ENCODE results near the gene GPC3. TPM values are rescaled to one million over a fixed set of nuclear protein-coding genes. Genes with fewer than 3 reads are reported as not detected.

Gene GPC3
- total RNA-seq, 4 donors from 2014 or later, result 4.9 to 10.9 (median 9.2) TPM

DNA sequence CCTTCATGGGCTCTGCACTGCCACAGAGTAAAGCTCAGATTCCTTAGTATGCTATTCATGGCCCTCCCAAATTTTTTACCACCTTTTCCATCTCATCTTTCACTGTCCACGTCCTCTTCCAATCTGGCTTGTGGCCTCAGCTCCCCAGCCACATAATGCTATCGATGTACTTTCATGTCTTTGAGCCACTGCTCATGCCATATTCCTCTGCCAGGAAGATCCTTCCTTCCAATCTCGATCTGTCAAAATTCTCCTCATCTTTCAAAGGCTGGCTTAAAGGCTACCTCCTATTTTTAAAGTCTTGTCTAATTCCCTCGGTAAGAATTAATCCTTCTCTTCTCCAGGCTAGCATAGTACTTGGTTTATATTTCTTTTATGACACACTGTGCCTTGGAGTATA, 336.8 kb downstream of the GPC3 start:
- Histone ChIP-seq H3K9me3 (no peaks in the 10 kb centered on the region), H3K36me3 (no peaks in the 10 kb centered on the region), H3K4me1 (no peaks in the 10 kb centered on the region), H3K27me3 (no peaks in the 10 kb centered on the region), H3K4me3 (no peak overlapping the region), H3K27ac (no peak overlapping the region)
- 73% methylated on average over 4 of the region's 4 CpGs for WGBS
- TF ChIP-seq, protein P1, sequence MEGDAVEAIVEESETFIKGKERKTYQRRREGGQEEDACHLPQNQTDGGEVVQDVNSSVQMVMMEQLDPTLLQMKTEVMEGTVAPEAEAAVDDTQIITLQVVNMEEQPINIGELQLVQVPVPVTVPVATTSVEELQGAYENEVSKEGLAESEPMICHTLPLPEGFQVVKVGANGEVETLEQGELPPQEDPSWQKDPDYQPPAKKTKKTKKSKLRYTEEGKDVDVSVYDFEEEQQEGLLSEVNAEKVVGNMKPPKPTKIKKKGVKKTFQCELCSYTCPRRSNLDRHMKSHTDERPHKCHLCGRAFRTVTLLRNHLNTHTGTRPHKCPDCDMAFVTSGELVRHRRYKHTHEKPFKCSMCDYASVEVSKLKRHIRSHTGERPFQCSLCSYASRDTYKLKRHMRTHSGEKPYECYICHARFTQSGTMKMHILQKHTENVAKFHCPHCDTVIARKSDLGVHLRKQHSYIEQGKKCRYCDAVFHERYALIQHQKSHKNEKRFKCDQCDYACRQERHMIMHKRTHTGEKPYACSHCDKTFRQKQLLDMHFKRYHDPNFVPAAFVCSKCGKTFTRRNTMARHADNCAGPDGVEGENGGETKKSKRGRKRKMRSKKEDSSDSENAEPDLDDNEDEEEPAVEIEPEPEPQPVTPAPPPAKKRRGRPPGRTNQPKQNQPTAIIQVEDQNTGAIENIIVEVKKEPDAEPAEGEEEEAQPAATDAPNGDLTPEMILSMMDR (IDR thresholded peaks at IDR 0.05), result no peak
- TF ChIP-seq EP300 (IDR thresholded peaks at IDR 0.05), result no peak
- no peak for DNase-seq (ENCODE audit: low spot score in 2 of 2)

DNA sequence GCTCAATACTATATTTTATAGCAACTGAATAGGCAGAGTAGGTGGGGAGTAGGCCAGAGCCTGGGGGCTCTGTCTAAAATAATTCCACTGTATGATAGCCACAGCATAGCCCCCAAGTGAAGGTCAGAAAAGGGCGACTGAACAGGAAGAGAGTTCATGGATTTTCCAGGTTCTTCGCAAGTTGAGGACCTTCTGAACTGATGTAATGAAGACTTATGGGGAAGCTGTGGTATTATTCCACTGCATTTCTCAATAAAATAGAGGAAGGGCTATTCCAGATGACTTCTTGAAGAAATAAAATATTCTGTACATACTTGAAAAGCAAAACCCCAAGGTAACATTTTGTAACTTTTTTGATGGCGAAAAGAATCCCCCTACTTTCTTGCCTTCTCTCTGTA, 338.7 kb downstream of the GPC3 start:
- H3K9me3 ChIP-seq, result no peaks in the 10 kb centered on the region
- no peaks in the 10 kb centered on the region for H3K4me1 ChIP-seq
- H3K36me3 ChIP-seq, result no peaks in the 10 kb centered on the region
- 77% methylated on average over 3 of the region's 3 CpGs for whole genome bisulfite sequencing
- no peak overlapping the region for H3K4me3 ChIP-seq
- no peak for TF ChIP-seq POLR2AphosphoS5 (IDR thresholded peaks at IDR 0.05)
- no peak for TF ChIP-seq EP300 (IDR thresholded peaks at IDR 0.05)
- TF ChIP-seq POLR2A (IDR thresholded peaks at IDR 0.05), result no peak
- TF ChIP-seq, protein P1 (IDR thresholded peaks at IDR 0.05), result no peak
- no peak for DNase-seq (ENCODE audit: low spot score in 2 of 2)
- no peaks in the 10 kb centered on the region for H3K27me3 ChIP-seq
- H3K27ac ChIP-seq, result no peak overlapping the region

- no peak overlapping the region for H3K4me3 ChIP-seq
- no peaks in the 10 kb centered on the region for H3K9me3 ChIP-seq
- no peaks in the 10 kb centered on the region for H3K36me3 ChIP-seq
- no peaks in the 10 kb centered on the region for H3K4me1 ChIP-seq
- H3K27me3 ChIP-seq, result no peaks in the 10 kb centered on the region
- no peak for DNase-seq (ENCODE audit: low spot score in 2 of 2)
- 46% methylated on average over 5 of the region's 5 CpGs for whole genome bisulfite sequencing
- no peak overlapping the region for H3K27ac ChIP-seq
- TF ChIP-seq POLR2AphosphoS5 (IDR thresholded peaks at IDR 0.05) (no peak), POLR2A (IDR thresholded peaks at IDR 0.05) (no peak), EP300 (IDR thresholded peaks at IDR 0.05) (no peak)
- TF ChIP-seq, protein P1 (IDR thresholded peaks at IDR 0.05), result no peak
Observed at GRCh38 chrX:133645977-133646718, 339.2 kb downstream of the GPC3 start.

DNA sequence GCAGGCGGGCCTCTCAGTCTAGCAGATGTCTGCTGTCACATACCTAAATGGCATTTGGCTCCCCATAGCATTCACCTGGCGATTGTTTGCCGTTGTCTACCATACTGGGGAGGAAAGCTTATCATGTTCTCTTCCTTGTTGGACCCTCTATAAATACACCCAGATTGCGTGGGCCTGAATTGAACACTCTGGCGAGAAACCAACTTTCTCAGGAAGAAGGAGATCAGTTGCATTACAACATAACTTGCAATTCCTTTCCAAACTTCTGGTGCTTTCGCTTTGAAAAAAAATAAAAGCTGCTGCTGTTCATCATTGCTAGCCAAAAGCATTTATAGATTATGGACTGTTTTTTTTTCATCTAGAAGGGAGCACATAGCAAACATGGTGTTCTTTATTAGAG, 340.1 kb downstream of the GPC3 start:
- no peak for DNase-seq (ENCODE audit: low spot score in 2 of 2)
- no peaks in the 10 kb centered on the region for H3K4me1 ChIP-seq
- H3K4me3 ChIP-seq, result no peak overlapping the region
- no peaks in the 10 kb centered on the region for H3K9me3 ChIP-seq
- no peaks in the 10 kb centered on the region for H3K36me3 ChIP-seq
- H3K27me3 ChIP-seq, result no peaks in the 10 kb centered on the region
- TF ChIP-seq POLR2AphosphoS5 (IDR thresholded peaks at IDR 0.05), result no peak
- no peak for TF ChIP-seq POLR2A (IDR thresholded peaks at IDR 0.05)
- TF ChIP-seq, protein P1 (IDR thresholded peaks at IDR 0.05), result no peak
- TF ChIP-seq EP300 (IDR thresholded peaks at IDR 0.05), result no peak
- H3K27ac ChIP-seq, result no peak overlapping the region
- 56% methylated on average over 6 of the region's 6 CpGs for WGBS

DNA sequence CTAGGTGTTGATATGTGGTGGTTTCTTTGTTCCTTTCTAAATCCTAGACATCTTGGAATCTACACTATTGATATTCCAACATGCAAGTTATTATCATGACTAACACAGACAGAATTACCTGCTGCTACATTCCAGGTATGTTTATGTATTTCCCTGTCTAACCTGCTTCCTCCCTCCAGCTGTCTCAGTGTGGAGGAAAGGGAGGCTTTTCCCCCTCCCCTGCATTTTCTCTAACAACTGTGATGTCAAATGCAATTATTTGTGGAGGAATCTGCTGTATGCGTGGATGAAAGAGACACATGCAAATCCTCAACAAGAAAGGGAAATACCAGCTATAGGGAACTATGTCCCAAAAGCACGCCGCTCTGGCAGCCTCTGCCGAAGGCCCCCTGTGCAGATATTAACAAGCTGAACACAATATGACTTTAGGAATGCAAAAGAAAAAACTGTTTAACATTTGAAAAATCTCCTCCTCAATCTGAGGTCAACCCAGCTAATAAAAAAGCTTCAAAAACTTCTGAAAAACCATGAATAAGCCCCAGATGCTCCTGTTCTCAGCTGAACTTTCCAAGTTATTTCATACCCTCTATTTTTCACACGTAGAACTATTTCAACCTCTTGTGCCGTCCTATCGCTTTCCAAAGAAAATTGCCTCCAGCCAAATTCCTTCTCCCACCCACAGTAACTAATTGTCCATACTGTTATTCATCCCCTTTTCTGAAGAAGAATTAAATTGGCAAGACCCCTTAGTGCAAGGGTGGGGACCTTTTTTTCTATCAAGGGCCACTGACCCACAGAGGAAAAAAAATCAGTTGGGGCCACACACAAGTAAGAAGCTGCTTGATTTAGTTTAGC, 345.0 kb downstream of the GPC3 start:
- Histone ChIP-seq H3K4me1 (no peaks in the 10 kb centered on the region), H3K27me3 (no peaks in the 10 kb centered on the region), H3K9me3 (no peaks in the 10 kb centered on the region), H3K27ac (no peak overlapping the region), H3K4me3 (no peak overlapping the region), H3K36me3 (no peaks in the 10 kb centered on the region)
- TF ChIP-seq POLR2A (IDR thresholded peaks at IDR 0.05) (no peak), EP300 (IDR thresholded peaks at IDR 0.05) (no peak), POLR2AphosphoS5 (IDR thresholded peaks at IDR 0.05) (no peak)
- TF ChIP-seq, protein P1 (IDR thresholded peaks at IDR 0.05), result no peak
- 44% methylated on average over 7 of the region's 7 CpGs for WGBS
- no peak for DNase-seq (ENCODE audit: low spot score in 2 of 2)

Measured in suprapubic skin (tissue), 4 donors.